ENCODE data around the gene TIFAB.

DNA sequence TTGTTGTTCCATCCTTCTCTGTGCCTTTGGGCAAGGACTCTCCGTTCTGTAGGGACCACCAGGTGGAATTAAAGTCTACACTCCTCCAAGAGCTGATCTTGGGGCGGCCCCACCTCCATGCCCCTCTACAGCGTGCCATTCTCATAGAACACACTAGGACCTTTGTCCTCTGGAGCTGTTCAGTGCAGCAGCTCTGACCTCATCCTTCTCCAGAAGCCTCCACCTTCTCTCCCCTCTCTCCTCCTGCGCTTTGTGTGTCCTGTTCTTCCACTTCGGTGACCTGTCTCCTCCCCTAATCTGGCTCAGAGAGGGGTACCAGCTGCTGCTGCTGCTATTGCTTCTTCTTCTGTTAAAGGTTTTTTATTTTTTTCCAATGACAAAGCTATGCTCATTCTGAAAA, 51.3 kb downstream of the TIFAB start:
- no peak for TF ChIP-seq POLR2A (IDR thresholded peaks at IDR 0.05)
- TF ChIP-seq, protein P1, sequence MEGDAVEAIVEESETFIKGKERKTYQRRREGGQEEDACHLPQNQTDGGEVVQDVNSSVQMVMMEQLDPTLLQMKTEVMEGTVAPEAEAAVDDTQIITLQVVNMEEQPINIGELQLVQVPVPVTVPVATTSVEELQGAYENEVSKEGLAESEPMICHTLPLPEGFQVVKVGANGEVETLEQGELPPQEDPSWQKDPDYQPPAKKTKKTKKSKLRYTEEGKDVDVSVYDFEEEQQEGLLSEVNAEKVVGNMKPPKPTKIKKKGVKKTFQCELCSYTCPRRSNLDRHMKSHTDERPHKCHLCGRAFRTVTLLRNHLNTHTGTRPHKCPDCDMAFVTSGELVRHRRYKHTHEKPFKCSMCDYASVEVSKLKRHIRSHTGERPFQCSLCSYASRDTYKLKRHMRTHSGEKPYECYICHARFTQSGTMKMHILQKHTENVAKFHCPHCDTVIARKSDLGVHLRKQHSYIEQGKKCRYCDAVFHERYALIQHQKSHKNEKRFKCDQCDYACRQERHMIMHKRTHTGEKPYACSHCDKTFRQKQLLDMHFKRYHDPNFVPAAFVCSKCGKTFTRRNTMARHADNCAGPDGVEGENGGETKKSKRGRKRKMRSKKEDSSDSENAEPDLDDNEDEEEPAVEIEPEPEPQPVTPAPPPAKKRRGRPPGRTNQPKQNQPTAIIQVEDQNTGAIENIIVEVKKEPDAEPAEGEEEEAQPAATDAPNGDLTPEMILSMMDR (IDR thresholded peaks at IDR 0.05), result no peak
